Esophagus squamous epithelium (tissue), 5 donors: ENCODE measurements around the gene FBXO38. TPM values are rescaled to one million over a fixed set of nuclear protein-coding genes. Genes with fewer than 3 reads are reported as not detected.

ENCODE experiments used
- DNase-seq: peaks from one replicate; lab custom pipeline; 2025; lab: John Stamatoyannopoulos, UW
- H3K27ac ChIP-seq, 4 donors: fragments of 200-600 bp; sonication (generic); one replicate each; pipeline ENCODE4 v1.5.1; 2016 to 2019; ENCODE audit warnings: mild to moderate bottlenecking in 1 of 4
- H3K27me3 ChIP-seq, 4 donors: fragments of 200-600 bp; sonication (generic); 1 replicate in 3 of 4; 2 replicates in 1 of 4; pipeline versions ENCODE4 v1.5.1 to v1.6.0; 2017 to 2021; ENCODE audit warnings: antibody characterized with exemption in 1 of 4
- H3K36me3 ChIP-seq, 3 donors: fragments of 200-600 bp; sonication (generic); one replicate each; pipeline ENCODE4 v1.5.1; 2016 to 2019
- H3K4me1 ChIP-seq, 3 donors: fragments of 200-600 bp; sonication (generic); one replicate each; pipeline ENCODE4 v1.5.1; 2017 to 2019
- H3K4me3 ChIP-seq, 4 donors: fragments of 200-600 bp; sonication (generic); 1 replicate in 3 of 4; 2 replicates in 1 of 4; pipeline ENCODE4 v1.5.1; 2016 to 2019; ENCODE audit warnings: mild to moderate bottlenecking in 2 of 4, moderate library complexity in 1 of 4
- H3K9me3 ChIP-seq, 3 donors: fragments of 200-600 bp; sonication (generic); one replicate each; pipeline ENCODE4 v1.5.1; 2016 to 2019
- POLR2A ChIP-seq, 4 donors: fragments of 450-650 bp; IDR thresholded peaks; one replicate each; pipeline ENCODE4 v1.6.1; 2017; ENCODE audit warnings: antibody characterized with exemption in 4 of 4, mild to moderate bottlenecking in 4 of 4, moderate library complexity in 3 of 4
- WGBS, 2 donors: methylation state at CpG; one replicate each; pipeline ENCODE4 v1.1.5; 2018; 5-methylcytosine and 5-hydroxymethylcytosine counted together
- intact Hi-C: fragments of 100-400 bp; cut with DNase I; formaldehyde crosslinking; loops from one replicate; pipeline ENCODE4 v1.15.0; 2022
- small RNA-seq, 4 donors: library from RNA; depleted of rRNA; stranded (forward); fragments of <200 nt; gene quantifications; one replicate each; pipeline ENCODE3, GENCODE V24; 2016
- total RNA-seq, 4 donors: library from RNA; depleted of rRNA; stranded (reverse); fragments of >200 nt; gene quantifications; one replicate each; pipeline ENCODE4 v1.1.0, GENCODE V29; 2016
- TF ChIP-seq, protein P1 (sequence below), 6 experiments: fragments of 450-650 bp in 4 of 6; fragments of 200-600 bp in 2 of 6; sonication (generic) in 2 of 6; IDR thresholded peaks; one replicate each; pipeline ENCODE4 v1.5.1; 2016 to 2019; ENCODE audit warnings: antibody characterized with exemption in 6 of 6, mild to moderate bottlenecking in 4 of 6, moderate library complexity in 4 of 6
- donor health status: DM: yes; HTN: yes; CAD: no.

The FBXO38 gene
- total RNA-seq, 4 donors from 2014 or later, result 15.0 to 42.0 (median 32.1) TPM

DNA sequence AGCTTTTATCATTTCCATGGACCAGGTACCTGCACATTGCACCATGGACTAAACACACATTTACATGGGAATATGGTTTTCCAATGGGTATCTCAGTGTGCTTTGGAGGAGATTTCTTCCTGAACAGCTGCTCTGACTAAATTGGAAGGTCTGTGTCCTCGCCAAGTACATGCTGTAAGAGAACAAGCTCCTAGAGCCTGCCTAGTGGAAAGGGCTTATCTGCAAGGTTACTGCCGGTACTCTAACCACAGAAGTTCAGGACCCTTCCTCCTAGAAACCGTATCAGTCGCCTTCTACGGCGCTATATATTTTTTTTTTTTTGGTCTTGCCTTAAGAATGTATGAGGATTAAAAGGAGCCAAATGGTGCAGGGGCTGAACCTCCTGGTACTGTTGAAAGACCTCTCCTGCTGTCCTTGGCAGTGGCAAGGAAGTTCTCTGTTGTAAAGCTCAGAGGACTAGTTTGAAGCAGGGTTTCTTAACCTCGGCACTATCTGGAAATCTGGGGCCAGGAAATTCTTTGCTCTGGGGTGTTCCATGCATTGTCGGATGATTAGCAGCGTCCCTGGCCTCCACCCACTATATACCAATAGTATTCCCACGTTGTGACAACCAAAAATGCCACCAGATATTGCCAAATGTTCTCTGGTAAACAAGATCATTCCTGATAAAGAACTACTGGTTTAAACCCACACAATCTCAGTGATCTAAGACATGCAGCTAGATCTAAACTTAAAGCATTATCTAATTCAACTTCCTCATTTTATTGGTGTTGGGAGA is 107.4 kb downstream of the FBXO38 start:
- TF ChIP-seq POLR2A (IDR thresholded peaks at IDR 0.05), result no peak
- no peaks in the 10 kb centered on the region for H3K9me3 ChIP-seq
- H3K27me3 ChIP-seq, result peaks cover 0 to 31% (median 0%) of the 10 kb centered on the region in 4 donors
- no peaks in the 10 kb centered on the region for H3K4me1 ChIP-seq
- no peak overlapping the region for H3K27ac ChIP-seq
- no peaks in the 10 kb centered on the region for H3K36me3 ChIP-seq
- no peak overlapping the region for H3K4me3 ChIP-seq
- WGBS, 2 donors, result 59 to 68% methylated on average over 10 of the region's 10 CpGs
- intact Hi-C loops, result no loop called here
- no peak for DNase-seq

GRCh38 chr5:148491793-148492184 is 108.0 kb downstream of the FBXO38 start:
- WGBS, 2 donors, result 65 to 88% methylated on average over 4 to 5 of the region's 6 CpGs
- Histone ChIP-seq H3K27ac (no peak overlapping the region), H3K4me1 (no peaks in the 10 kb centered on the region), H3K4me3 (no peak overlapping the region), H3K9me3 (no peaks in the 10 kb centered on the region), H3K36me3 (no peaks in the 10 kb centered on the region), H3K27me3 (peaks cover 0 to 31% (median 0%) of the 10 kb centered on the region in 4 donors)
- DNase-seq, result no peak
- TF ChIP-seq, protein P1, sequence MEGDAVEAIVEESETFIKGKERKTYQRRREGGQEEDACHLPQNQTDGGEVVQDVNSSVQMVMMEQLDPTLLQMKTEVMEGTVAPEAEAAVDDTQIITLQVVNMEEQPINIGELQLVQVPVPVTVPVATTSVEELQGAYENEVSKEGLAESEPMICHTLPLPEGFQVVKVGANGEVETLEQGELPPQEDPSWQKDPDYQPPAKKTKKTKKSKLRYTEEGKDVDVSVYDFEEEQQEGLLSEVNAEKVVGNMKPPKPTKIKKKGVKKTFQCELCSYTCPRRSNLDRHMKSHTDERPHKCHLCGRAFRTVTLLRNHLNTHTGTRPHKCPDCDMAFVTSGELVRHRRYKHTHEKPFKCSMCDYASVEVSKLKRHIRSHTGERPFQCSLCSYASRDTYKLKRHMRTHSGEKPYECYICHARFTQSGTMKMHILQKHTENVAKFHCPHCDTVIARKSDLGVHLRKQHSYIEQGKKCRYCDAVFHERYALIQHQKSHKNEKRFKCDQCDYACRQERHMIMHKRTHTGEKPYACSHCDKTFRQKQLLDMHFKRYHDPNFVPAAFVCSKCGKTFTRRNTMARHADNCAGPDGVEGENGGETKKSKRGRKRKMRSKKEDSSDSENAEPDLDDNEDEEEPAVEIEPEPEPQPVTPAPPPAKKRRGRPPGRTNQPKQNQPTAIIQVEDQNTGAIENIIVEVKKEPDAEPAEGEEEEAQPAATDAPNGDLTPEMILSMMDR (IDR thresholded peaks at IDR 0.05), result no peak
- intact Hi-C loops, result no loop called here

GRCh38 chr5:148492351-148492750 is 108.6 kb downstream of the FBXO38 start:
- H3K36me3 ChIP-seq, result no peaks in the 10 kb centered on the region
- WGBS, 2 donors, result 64 to 78% methylated on average over 1 of the region's 1 CpG
- intact Hi-C loops, result no loop called here

More at GRCh38 chr5:148492351-148492750, 108.6 kb downstream of the FBXO38 start:
- TF ChIP-seq, protein P1 (IDR thresholded peaks at IDR 0.05), result no peak
- no peak for TF ChIP-seq POLR2A (IDR thresholded peaks at IDR 0.05)
- Histone ChIP-seq H3K27ac (no peak overlapping the region), H3K27me3 (peaks cover 0 to 31% (median 0%) of the 10 kb centered on the region in 4 donors), H3K4me1 (no peaks in the 10 kb centered on the region), H3K9me3 (no peaks in the 10 kb centered on the region), H3K4me3 (no peak overlapping the region)
- DNase-seq, result no peak

Small RNAs within 50 kb of the gene (small RNA-seq; reads per million reads assigned to genes)
- gene RF00017, result 0 reads per million in 4 donors

Other genes with a start within 250 kb of the FBXO38 start
- not detected for gene SPINK14, start 215.4 kb upstream of the FBXO38 start, total RNA-seq
- 1 to 10 TPM in 1 of 4 donors, not detected in 3; 2.5 TPM for gene SPINK6, start 180.9 kb upstream of the FBXO38 start, total RNA-seq
- not detected for gene MARCOL, start 145.4 kb upstream of the FBXO38 start, total RNA-seq
- gene SPINK13, start 115.2 kb upstream of the FBXO38 start, total RNA-seq, result not detected
- 100 to 1,000 TPM; 137 to 321 (median 253) TPM for gene SPINK7, start 71.5 kb upstream of the FBXO38 start, total RNA-seq
- gene SPINK9, start 48.4 kb upstream of the FBXO38 start, total RNA-seq, result not detected